Panc1 (cell line): ENCODE results near the gene INTS3.

Experiments
- CTCF ChIP-seq: fragments of 450-650 bp; IDR thresholded peaks from 2 replicates; pipeline ENCODE4 v1.5.1; 2017; ENCODE audit warnings: mild to moderate bottlenecking
- POLR2AphosphoS5 ChIP-seq: IDR thresholded peaks from 2 replicates; pipeline ENCODE4 v1.6.1; 2012; ENCODE audit warnings: mild to moderate bottlenecking, low read depth, low read length, moderate library complexity

GRCh38 chr1:153679337-153680119, 48.3 kb upstream of the INTS3 start:
- TF ChIP-seq CTCF (no peak), POLR2AphosphoS5 (no peak)
